Thyroid gland (tissue), 4 donors: ENCODE measurements around the gene FOXN3.

Experiments
- POLR2A ChIP-seq, 2 donors: fragments of 450-650 bp; IDR thresholded peaks; one replicate each; pipeline ENCODE4 v1.6.1; 2017; ENCODE audit warnings: antibody characterized with exemption in 2 of 2, mild to moderate bottlenecking in 2 of 2, moderate library complexity in 1 of 2
- TF ChIP-seq, protein P1 (sequence below), 6 experiments: fragments of 200-600 bp in 3 of 6; fragments of 450-650 bp in 3 of 6; sonication (generic) in 3 of 6; IDR thresholded peaks; one replicate each; pipeline ENCODE4 v1.5.1; 2016 to 2019; ENCODE audit warnings: antibody characterized with exemption in 6 of 6, mild to moderate bottlenecking in 2 of 6, inconsistent platforms in 1 of 6, moderate library complexity in 1 of 6

DNA sequence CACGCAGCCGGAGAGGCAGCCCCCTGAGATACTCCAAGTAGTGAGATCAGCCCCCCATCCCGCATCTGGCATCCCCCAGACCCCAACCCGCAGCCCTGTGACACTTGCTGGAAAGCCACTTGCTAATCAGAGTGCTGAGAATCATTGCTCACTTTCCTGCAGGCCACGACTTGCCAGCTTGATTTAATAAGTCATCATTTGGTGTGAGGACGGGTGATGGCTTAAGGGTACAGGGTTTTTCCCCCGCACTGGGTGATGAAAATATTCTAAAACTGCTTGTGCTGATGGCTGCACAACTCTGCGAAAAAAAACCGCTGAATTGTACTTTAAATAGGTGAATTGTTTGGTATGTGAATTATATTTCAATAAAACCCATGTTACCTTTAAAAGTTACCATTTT, 171.2 kb downstream of the FOXN3 start:
- TF ChIP-seq POLR2A (IDR thresholded peaks at IDR 0.05), result no peak
- TF ChIP-seq, protein P1, sequence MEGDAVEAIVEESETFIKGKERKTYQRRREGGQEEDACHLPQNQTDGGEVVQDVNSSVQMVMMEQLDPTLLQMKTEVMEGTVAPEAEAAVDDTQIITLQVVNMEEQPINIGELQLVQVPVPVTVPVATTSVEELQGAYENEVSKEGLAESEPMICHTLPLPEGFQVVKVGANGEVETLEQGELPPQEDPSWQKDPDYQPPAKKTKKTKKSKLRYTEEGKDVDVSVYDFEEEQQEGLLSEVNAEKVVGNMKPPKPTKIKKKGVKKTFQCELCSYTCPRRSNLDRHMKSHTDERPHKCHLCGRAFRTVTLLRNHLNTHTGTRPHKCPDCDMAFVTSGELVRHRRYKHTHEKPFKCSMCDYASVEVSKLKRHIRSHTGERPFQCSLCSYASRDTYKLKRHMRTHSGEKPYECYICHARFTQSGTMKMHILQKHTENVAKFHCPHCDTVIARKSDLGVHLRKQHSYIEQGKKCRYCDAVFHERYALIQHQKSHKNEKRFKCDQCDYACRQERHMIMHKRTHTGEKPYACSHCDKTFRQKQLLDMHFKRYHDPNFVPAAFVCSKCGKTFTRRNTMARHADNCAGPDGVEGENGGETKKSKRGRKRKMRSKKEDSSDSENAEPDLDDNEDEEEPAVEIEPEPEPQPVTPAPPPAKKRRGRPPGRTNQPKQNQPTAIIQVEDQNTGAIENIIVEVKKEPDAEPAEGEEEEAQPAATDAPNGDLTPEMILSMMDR (IDR thresholded peaks at IDR 0.05), result no peak
